ENCODE data around the gene ANKH.

The ANKH gene

GRCh38 chr5:14730881-14731280 lies 140.7 kb downstream of the ANKH start:
- DNase-seq: no peak

- DNase-seq: no peak
Observed at GRCh38 chr5:14730466-14730865, 141.1 kb downstream of the ANKH start.

GRCh38 chr5:14729448-14730385 lies 141.9 kb downstream of the ANKH start:
- no peak for DNase-seq

GRCh38 chr5:14728459-14728938 lies 143.1 kb downstream of the ANKH start:
- DNase-seq: no peak

- DNase-seq: no peak
Observed at GRCh38 chr5:14727928-14728458, 143.6 kb downstream of the ANKH start.

- peak; percentile 61 for DNase-seq
Observed at GRCh38 chr5:14727428-14727865, 144.1 kb downstream of the ANKH start.

- no peak for DNase-seq
Observed at GRCh38 chr5:14726066-14726838, 145.3 kb downstream of the ANKH start.

- no peak for DNase-seq
Observed at GRCh38 chr5:14724633-14725032, 146.9 kb downstream of the ANKH start.

- no peak for DNase-seq
Observed at GRCh38 chr5:14723701-14724132, 147.9 kb downstream of the ANKH start.

- no peak for DNase-seq
Observed at GRCh38 chr5:14722923-14723322, 148.7 kb downstream of the ANKH start.

GRCh38 chr5:14721990-14722656 lies 149.5 kb downstream of the ANKH start:
- DNase-seq: no peak

GRCh38 chr5:14720236-14720923 lies 151.2 kb downstream of the ANKH start:
- no peak for DNase-seq

- no peak for DNase-seq
Observed at GRCh38 chr5:14718778-14719177, 152.8 kb downstream of the ANKH start.

GRCh38 chr5:14716755-14717752 lies 154.5 kb downstream of the ANKH start:
- no peak for DNase-seq

- no peak for DNase-seq
Observed at GRCh38 chr5:14715481-14715880, 156.1 kb downstream of the ANKH start.

GRCh38 chr5:14714706-14715105 lies 156.9 kb downstream of the ANKH start:
- peak; percentile 86 for DNase-seq

- DNase-seq: no peak
Observed at GRCh38 chr5:14713476-14714390, 157.8 kb downstream of the ANKH start.

- no peak for DNase-seq
Observed at GRCh38 chr5:14712666-14713065, 158.9 kb downstream of the ANKH start.

- no peak for DNase-seq
Observed at GRCh38 chr5:14712131-14712530, 159.4 kb downstream of the ANKH start.

Data from NCI-H2029 treated with DMSO at 0.1 percent for 48 hours (cell line).